Erythroblast (primary cell): ENCODE data around the gene PRICKLE4.

Experiments used
- GATA1 ChIP-seq: IDR thresholded peaks from 2 replicates; pipeline ENCODE4 v1.6.1; 2011; ENCODE audit warnings: low read depth, mild to moderate bottlenecking, control low read depth, low read length, moderate library complexity
- POLR2A ChIP-seq: IDR thresholded peaks from 2 replicates; pipeline ENCODE4 v1.6.1; 2011; ENCODE audit warnings: mild to moderate bottlenecking, low read length

GRCh38 chr6:41815587-41815986, 35.0 kb downstream of the PRICKLE4 start:
- TF ChIP-seq POLR2A = no peak
- TF ChIP-seq GATA1 = no peak
